Measurements from ENCODE around the gene A4GALT.
A peak's percentile ranks its signal among the peaks of the same experiment; 100 is the strongest.
"Not testable (repeated sequence)": the region's sequence is repeated elsewhere in the genome, so short reads cannot be mapped to it uniquely, and the experiment has no call there.

Gene A4GALT

DNA sequence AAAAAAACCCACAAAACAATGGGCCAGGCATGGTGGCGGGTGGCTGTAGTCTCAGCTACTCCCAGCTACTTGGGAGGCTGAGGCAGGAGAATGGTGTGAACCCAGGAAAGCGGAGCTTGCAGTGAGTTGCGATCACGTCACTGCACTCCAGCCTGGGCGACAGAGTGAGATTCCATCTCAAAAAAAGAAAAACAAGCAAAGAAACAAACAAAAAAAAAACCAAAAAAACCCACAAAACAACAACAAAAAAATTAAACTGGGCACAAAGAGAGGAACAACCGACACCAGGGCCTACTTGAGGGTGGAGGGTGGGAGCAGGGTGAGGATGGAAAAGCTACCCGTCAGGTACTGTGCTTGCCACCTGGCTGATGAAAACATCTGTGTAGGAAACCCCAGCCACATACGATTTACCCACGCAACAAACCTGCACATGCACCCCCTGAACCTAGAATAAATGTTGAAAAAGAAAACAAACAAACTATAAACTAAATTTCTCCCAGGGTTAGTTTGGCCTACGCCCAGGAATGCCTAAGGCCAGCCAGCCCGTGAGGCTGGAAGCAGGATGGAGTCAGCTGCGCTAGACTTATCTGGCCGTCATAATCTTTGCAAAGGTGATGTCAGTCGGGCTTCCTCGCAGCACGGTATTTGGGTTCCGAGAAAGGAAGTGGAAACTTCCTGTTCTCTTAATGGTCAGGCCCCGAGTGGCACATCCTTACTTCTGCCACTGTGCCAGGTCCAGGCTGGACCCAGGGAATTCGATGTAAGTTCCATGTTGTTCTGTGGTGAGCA is 49.6 kb downstream of the A4GALT start:
- 0 out of 2 replicates have a peak, but pooled peaks cover 4% of the 10 kb centered on the region for H3K9me3 ChIP-seq (ENCODE audit: control insufficient read depth, insufficient read depth, low read length)
- no peaks in the 10 kb centered on the region for H3K4me1 ChIP-seq (ENCODE audit: insufficient read depth, low read length)
- no peaks in the 10 kb centered on the region for H3K36me3 ChIP-seq (ENCODE audit: insufficient read depth, low read length)
- no peak overlapping the region for H3K9ac ChIP-seq (ENCODE audit: low read depth, low read length)

DNA sequence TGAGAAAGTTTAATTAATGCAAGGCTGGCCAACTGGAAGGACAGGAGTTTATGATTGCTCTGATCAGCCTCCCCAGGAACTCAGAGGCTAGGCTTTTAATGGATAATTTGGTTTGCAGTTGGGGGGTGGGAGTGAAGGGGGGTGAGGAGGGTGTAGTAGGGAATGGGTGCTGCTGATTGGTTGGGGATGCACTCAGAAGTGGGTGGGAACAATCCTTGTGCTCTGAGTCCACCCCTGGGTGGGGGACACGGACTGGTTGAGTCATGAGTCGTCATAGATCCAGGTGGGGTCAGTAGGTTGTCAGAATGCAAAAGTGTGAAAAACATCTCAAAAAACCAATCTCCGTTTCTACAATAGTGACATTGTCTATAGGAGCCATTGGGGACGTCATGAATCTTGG is 50.6 kb downstream of the A4GALT start:
- Histone ChIP-seq H3K9me3 (ENCODE audit: control insufficient read depth, insufficient read depth, low read length) (0 out of 2 replicates have a peak, but pooled peaks cover 4% of the 10 kb centered on the region), H3K36me3 (ENCODE audit: insufficient read depth, low read length) (no peaks in the 10 kb centered on the region), H3K9ac (ENCODE audit: low read depth, low read length) (no peak overlapping the region), H3K4me1 (ENCODE audit: insufficient read depth, low read length) (no peaks in the 10 kb centered on the region)

DNA sequence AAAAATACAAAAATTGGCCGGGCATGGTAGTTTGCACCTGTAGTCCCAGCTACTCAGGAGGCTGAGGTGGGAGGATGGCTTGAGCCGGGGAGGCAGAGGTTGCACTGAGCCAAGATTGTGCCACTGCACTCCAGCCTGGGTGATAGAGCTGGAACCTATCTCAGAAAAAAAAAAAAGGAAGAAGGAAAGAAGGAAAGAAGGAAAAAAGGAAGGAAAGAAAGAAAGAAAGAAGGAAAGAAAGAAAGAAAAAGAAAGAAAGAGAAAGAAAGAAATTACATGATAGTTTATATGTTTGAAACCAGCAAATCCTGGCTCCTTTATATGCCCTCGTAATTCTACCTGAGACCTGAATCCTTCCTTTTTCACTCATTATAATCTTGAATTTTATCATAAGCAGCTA is 54.3 kb downstream of the A4GALT start:
- H3K4me1 ChIP-seq (ENCODE audit: insufficient read depth, low read length); H3K9ac ChIP-seq (ENCODE audit: low read depth, low read length); H3K9me3 ChIP-seq (ENCODE audit: control insufficient read depth, insufficient read depth, low read length); H3K36me3 ChIP-seq (ENCODE audit: insufficient read depth, low read length): not testable (repeated sequence)

DNA sequence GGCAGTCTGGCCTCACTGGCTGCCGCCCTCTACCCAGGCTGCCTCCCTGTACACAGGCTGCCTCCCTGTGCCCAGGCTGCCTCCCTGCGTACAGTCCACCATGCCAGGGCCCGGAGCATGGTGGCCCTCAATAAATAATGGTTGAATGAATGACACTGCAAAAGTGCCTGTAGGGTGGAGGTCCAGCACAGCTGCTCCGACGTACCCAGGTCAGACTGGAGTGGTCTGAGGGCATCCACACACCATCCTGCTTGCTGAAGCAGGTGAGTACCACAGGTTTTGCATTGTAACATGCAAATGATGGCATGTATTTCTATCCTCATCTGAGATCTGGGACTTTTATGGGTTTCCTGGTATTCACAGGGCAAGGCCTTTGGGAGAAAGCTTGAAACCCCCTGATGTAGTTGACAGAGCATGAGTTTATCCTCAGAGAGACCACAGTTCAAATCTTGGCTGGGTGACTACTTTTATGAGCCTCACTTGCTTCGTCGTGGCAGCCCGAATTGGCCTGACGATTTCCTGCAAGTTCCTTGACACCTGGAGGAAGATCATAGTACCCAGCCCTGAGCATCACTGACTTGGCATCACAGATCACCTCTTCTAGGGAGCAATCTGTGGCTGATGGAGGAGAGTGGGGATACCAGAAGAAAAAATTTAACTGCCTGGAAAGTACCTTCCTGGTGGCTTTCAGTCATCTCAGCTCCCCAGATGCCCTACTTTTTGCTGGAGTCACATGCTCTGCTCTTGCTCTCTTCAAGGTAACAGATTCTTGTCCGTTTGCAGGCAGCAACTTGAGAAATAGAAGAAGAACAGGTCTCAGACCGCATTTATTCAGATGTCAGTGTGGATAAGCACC is 55.5 kb downstream of the A4GALT start:
- Histone ChIP-seq H3K4me1 (ENCODE audit: insufficient read depth, low read length) (no peaks in the 10 kb centered on the region; the same call in 1 of the 2 replicates), H3K9me3 (ENCODE audit: control insufficient read depth, insufficient read depth, low read length) (0 out of 2 replicates have a peak, but pooled peaks cover 2% of the 10 kb centered on the region), H3K36me3 (ENCODE audit: insufficient read depth, low read length) (no peaks in the 10 kb centered on the region), H3K9ac (ENCODE audit: low read depth, low read length) (no peak overlapping the region)

DNA sequence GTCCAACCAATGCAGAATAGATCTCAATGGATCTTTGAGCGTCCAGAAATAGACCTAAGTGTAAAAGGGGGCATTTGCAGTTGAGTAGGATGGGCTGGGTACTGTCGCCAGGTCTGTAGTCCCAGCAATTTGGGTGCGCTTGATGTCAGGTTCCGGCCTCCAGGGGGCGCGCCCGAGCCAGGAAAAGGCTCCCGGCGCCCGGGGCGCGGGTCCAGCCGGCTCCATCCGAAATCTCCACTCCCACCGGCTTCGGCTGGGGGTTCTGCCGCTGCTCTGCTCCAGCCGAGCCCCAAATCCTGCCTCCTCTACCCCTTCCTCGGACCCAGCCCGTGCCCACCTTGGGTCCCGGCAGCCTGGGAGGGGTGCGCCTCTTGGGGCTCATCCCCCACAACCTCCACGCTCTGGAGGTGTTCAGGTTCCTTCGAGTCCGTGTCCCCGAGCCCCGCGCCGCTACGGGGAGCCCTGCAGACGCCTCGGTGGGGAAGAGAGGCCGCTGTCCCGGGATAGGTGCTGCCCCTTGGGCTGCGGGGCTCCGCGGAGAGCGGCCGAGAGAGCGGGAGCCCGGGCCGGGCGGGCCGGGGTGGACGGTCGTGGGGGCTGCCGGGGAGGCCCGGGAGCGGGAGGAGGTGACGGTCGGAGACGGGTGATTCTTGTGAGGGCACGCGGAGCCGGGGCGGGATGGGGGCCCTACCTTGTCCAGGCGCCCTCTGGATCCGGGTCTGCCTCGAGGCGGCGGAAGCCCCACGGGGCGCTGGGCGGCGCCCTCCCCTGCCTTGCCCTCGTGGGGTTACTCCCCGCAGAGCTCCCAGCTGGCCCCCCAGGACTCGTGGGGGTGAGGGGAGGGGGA is 58.5 kb downstream of the A4GALT start:
- H3K9me3 ChIP-seq (ENCODE audit: control insufficient read depth, insufficient read depth, low read length), result no peaks in the 10 kb centered on the region
- H3K9ac ChIP-seq (ENCODE audit: low read depth, low read length), result peak overlapping the region; percentile 69

DNA sequence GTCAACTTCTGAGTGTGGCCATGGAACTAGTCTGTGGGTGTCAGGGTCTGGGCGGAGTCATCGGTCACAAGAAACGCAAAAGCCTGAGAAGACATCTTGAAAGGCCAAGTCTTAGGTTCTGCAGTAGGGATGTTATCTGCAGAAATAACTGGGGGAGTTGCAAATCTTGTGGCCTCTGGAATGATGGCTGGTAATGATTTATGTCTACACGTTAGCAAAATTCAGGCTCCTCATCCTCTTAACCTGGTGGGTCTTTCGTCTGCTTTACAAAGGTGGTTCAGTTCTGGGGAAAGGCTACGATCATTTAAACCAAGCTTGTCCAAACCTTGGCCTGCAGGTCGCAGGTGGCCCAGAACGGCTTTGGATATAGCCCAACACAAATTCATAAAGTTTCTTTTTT is 64.1 kb downstream of the A4GALT start:
- Histone ChIP-seq H3K36me3 (ENCODE audit: insufficient read depth, low read length) (no peaks in the 10 kb centered on the region), H3K4me1 (ENCODE audit: insufficient read depth, low read length) (no peaks in the 10 kb centered on the region; the same call in 1 of the 2 replicates), H3K9ac (ENCODE audit: low read depth, low read length) (no peak overlapping the region), H3K9me3 (ENCODE audit: control insufficient read depth, insufficient read depth, low read length) (no peaks in the 10 kb centered on the region)

More for the DNA sequence above, 58.5 kb downstream of the A4GALT start:
- Histone ChIP-seq H3K36me3 (ENCODE audit: insufficient read depth, low read length) (no peaks in the 10 kb centered on the region), H3K4me1 (ENCODE audit: insufficient read depth, low read length) (no peaks in the 10 kb centered on the region; the same call in 1 of the 2 replicates)

DNA sequence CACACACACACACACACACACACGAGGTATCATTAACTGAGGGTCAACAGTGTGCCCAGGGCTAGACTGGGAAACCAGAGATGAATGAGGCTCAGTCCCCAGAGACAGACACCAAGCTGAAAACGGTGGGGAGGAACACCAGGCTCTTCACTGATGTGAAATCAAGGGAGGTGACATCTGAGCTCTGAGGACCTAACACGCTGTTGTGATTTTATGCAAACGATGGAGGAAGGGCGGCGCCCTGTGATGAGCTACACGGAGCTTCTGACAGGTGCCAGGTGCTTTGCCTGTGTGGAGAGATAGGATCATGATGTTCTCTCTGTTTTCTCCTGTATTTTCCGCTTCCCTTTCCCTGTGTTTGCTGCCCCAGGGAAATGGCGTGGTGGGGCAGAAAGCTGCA is 65.0 kb downstream of the A4GALT start:
- Histone ChIP-seq H3K4me1 (ENCODE audit: insufficient read depth, low read length) (no peaks in the 10 kb centered on the region; the same call in 1 of the 2 replicates), H3K36me3 (ENCODE audit: insufficient read depth, low read length) (no peaks in the 10 kb centered on the region), H3K9ac (ENCODE audit: low read depth, low read length) (no peak overlapping the region), H3K9me3 (ENCODE audit: control insufficient read depth, insufficient read depth, low read length) (no peaks in the 10 kb centered on the region)

DNA sequence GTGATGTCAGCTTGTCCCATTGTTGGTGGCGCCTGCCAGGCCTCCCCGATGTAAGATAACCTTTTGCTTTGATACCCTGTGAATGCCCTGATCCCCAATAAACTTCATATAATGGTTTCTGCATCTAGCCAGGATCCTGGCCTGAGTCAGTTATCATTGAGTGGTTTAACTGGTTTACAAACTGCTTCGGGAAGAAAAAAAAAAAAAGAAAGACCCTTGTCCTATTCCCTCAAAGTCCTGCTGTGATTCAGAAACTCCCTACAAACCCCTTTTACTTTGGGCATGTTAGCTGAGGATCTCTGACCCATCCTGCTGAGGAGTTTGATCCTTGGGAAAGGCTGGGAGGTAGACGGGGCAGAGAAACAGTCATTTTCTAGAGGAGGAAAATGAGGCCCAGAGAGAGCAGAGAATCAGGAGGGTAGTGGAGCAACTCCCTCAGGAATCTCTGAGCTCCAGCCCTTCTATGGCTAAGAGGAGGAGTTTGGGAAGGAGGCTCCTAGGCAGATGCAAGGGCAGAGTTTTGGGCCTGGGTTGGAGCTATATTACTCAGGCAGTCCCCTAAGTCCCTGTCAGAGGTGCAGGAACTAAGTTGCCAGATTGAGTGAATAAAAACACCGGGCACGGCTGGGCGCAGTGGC is 66.1 kb downstream of the A4GALT start:
- Histone ChIP-seq H3K9ac (ENCODE audit: low read depth, low read length) (no peak overlapping the region), H3K36me3 (ENCODE audit: insufficient read depth, low read length) (no peaks in the 10 kb centered on the region), H3K4me1 (ENCODE audit: insufficient read depth, low read length) (no peaks in the 10 kb centered on the region; the same call in 1 of the 2 replicates), H3K9me3 (ENCODE audit: control insufficient read depth, insufficient read depth, low read length) (no peaks in the 10 kb centered on the region)

DNA sequence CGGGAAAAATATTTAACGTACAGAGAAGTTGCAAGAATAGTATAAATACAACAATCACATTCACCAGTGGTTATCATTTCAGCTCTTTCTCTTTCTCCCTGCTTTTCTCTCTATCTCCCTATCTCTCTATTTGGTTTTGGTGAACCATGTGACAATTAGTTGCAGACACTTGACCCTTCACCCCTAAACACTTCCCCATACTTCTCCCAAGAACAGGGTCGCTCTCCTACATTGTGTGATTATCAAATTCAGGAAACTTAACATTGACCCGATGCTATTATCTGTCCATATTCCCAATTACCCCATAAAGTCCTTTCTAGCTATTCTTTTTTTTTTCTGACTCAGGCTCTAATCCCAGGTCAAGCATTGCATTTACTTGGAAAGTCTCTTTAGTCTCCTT is 66.7 kb downstream of the A4GALT start:
- H3K36me3 ChIP-seq (ENCODE audit: insufficient read depth, low read length), result no peaks in the 10 kb centered on the region
- H3K4me1 ChIP-seq (ENCODE audit: insufficient read depth, low read length), result no peaks in the 10 kb centered on the region; the same call in 1 of the 2 replicates
- no peaks in the 10 kb centered on the region for H3K9me3 ChIP-seq (ENCODE audit: control insufficient read depth, insufficient read depth, low read length)
- no peak overlapping the region for H3K9ac ChIP-seq (ENCODE audit: low read depth, low read length)

DNA sequence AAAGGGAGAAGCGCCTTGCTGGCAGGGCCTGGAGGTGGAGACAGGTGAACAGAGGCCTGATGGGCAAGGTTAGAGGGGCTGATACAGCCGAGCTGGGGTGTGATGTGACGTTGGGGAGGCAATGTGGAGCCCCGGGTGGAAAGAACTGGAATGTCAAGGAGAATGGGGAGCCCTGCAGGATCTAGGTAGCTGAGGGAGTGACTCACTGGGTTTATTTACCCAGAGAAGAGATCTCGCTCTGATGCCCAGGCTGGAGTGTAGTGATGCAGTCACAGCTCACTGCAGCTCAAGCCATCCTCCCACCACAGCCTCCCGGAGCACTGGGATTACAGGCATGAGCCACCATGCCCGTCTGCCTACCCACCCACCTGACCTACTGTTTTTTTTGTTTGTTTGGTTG is 69.5 kb downstream of the A4GALT start:
- H3K36me3 ChIP-seq (ENCODE audit: insufficient read depth, low read length), result no peaks in the 10 kb centered on the region
- H3K9me3 ChIP-seq (ENCODE audit: control insufficient read depth, insufficient read depth, low read length), result no peaks in the 10 kb centered on the region
- peaks cover 3% of the 10 kb centered on the region; the same call in 1 of the 2 replicates for H3K4me1 ChIP-seq (ENCODE audit: insufficient read depth, low read length)
- no peak overlapping the region for H3K9ac ChIP-seq (ENCODE audit: low read depth, low read length)

DNA sequence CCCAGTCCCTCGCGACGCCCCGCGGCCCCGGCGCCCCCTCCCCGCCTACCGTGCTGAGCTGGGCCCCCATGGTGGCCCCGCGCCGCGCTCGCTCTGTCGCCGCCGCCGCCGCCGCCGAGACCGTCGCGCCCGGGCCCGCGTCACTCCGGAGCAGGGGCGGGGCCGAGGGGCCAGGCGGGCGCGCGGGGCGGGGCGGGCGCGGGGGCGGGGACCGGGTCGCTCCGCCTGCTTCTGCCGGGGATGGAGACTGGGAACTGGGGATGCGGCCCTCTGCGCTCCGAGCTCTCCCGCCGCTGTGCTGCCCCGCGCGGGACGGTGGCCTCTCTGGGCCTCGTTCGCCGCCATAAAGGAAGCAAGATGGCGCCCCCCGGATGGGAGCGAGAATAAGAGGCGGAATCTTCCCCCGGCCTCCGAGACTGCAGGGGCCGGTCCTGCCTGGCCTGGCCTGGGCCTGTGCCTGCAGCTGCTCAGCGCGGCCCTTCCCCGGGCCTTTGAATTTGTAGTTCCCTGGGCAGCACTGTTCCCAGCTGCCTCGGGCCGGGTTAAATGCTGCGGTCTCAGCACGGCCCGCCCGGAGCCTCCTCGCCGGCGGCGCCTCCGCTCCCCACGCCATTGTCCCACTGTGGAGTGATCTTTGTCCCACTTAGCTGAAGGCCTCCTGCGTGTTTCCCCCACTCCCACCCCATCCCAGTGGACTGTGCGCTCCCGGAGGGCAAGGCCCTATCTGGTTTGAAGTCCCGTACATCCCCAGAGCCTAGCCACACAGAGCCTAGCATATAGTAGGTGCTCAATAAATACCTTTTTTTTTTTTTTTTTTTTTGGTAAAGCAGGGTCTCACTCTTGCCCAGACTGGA is 71.2 kb downstream of the A4GALT start, which contains the start of gene CYB5R3:
Gene CYB5R3 (minus strand): TSS at position 147 of the 854 bp plus-strand sequence. CDS start 77 bp downstream, at position 70.
- no peaks in the 10 kb centered on the region for H3K9me3 ChIP-seq (ENCODE audit: control insufficient read depth, insufficient read depth, low read length)
- H3K36me3 ChIP-seq (ENCODE audit: insufficient read depth, low read length), result no peaks in the 10 kb centered on the region
- peaks cover 14% of the 10 kb centered on the region for H3K4me1 ChIP-seq (ENCODE audit: insufficient read depth, low read length)
- peak within 1 kb of the TSS; percentile 94 for H3K9ac ChIP-seq (ENCODE audit: low read depth, low read length)

DNA sequence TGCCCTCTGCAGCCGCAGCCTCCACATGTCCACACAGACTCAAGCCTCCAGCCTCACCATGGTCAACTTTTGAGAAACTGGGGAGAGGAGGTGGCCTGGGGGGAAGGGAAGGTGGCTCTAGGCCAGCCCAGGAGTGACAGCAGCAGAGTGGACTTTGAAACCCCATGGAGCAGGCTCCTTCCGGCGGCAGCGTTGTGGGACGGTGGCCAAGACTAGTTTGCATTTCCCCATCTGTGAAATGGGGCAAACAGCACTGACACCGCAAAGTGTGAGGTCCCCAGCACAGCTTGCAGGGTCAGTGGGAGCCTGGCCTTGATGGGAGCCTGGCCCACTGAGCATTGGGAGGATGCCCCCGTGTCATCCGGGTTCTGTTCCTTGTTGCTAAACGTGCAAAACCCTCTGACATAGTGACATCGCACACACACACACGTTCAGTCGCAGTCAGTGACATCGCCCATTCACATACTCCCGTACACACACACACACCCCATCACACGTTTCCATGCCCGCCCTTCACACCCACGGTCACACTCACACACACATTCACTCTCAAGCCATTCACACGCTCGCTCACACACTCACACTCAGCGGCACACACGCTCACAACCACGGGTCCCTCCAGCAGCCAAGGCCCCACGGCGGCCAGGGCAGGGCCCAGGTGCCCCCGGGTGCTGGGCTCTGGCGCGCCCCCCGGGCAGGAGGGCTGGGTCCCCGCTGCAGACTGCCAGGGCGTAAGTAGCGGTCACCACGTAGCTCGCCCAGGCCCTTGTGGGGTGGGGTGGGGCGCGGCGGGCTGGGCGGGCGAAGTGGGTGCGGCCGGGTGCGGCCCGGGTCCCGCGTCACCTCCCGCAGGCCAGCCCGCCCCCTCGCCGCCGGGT is 72.1 kb downstream of the A4GALT start:
- Histone ChIP-seq H3K36me3 (ENCODE audit: insufficient read depth, low read length) (no peaks in the 10 kb centered on the region), H3K9ac (ENCODE audit: low read depth, low read length) (peak overlapping the region; percentile 94), H3K9me3 (ENCODE audit: control insufficient read depth, insufficient read depth, low read length) (no peaks in the 10 kb centered on the region), H3K4me1 (ENCODE audit: insufficient read depth, low read length) (peaks cover 19% of the 10 kb centered on the region)

Measured in ES-I3 (cell line).